Gastroesophageal sphincter (tissue), 3 donors: ENCODE measurements around the gene RASSF7.

ENCODE experiments used
- CTCF ChIP-seq, 4 experiments: fragments of 200-600 bp in 2 of 4; fragments of 450-650 bp in 2 of 4; sonication (generic) in 1 of 4; IDR thresholded peaks; one replicate each; pipeline ENCODE4 v1.5.1; 2017 to 2019; ENCODE audit warnings: antibody characterized with exemption in 4 of 4, mild to moderate bottlenecking in 2 of 4, moderate library complexity in 2 of 4
- POLR2A ChIP-seq, 2 donors: fragments of 450-650 bp; IDR thresholded peaks; one replicate each; pipeline ENCODE4 v1.6.1; 2017; ENCODE audit warnings: antibody characterized with exemption in 2 of 2, mild to moderate bottlenecking in 2 of 2, moderate library complexity in 1 of 2

GRCh38 chr11:609341-609811 lies 48.6 kb downstream of the RASSF7 start:
- TF ChIP-seq CTCF (IDR thresholded peaks at IDR 0.05) = no peak
- no peak for TF ChIP-seq POLR2A (IDR thresholded peaks at IDR 0.05)
